GM21723 (cell line): ENCODE measurements around the gene SNRK.

Experiments used
- ATAC-seq: cut with Tn5 transposase; IDR thresholded peaks from one replicate; pipeline ENCODE4 v1.9.1; 2021; ENCODE audit warnings: mild to moderate bottlenecking, moderate library complexity; ENCODE audit not compliant: unreplicated experiment

Gene SNRK

DNA sequence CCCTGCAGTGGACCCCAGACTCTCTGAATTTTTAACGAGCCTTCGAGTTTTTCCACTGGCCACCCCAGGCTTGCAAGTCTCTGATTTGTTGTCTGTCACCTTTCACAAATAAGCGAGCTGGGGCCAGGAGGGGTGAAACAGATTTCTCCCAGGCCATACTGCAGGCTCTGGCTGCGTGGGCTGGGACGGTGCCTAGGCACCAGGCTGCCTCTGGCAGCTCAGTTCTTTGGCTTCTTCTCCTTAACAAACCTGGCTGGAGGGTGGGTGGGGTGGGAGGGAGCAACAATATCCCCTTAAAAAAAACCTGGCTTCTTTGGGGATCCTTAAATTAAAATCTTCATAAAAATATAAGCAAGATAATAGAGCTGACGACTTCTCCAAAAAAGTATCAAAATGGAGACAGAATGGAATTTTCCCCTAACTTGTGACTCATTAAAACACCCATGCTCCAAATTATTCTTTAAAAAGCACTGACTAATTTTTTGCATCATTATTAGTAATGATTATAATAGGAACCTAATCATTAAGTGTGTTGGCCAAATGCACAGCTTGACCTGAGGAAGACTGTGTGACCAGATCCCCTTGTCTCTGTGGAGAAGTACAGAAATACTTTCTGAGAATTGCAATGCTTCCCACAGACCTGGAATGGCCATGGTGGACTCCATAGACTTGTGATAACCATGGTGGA lies 84.1 kb downstream of the SNRK start:
- ATAC-seq: no peak

- ATAC-seq: no peak
Measured at GRCh38 chr3:43371494-43371893, 85.2 kb downstream of the SNRK start.

- no peak for ATAC-seq
Measured at GRCh38 chr3:43372007-43372740, 85.8 kb downstream of the SNRK start.

- ATAC-seq: no peak
Measured at GRCh38 chr3:43372809-43373559, 86.6 kb downstream of the SNRK start.

DNA sequence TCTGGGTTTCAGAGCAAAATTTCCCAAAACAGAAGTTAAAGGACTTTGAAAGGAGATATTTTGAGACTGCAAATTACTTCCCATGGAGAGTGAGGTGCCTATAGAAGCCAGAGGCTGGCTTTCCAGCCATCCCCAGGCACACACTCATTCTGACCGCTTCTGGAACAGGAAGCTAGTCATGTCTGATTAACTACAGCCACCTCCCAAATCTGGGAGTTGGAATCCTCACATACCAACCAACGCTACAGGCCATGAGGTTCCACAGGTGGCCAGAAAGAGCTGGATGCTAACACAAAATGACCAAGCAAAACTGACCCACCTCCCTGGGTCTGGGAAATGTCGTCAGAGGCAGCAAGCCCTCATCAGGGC lies 87.2 kb downstream of the SNRK start:
- no peak for ATAC-seq

DNA sequence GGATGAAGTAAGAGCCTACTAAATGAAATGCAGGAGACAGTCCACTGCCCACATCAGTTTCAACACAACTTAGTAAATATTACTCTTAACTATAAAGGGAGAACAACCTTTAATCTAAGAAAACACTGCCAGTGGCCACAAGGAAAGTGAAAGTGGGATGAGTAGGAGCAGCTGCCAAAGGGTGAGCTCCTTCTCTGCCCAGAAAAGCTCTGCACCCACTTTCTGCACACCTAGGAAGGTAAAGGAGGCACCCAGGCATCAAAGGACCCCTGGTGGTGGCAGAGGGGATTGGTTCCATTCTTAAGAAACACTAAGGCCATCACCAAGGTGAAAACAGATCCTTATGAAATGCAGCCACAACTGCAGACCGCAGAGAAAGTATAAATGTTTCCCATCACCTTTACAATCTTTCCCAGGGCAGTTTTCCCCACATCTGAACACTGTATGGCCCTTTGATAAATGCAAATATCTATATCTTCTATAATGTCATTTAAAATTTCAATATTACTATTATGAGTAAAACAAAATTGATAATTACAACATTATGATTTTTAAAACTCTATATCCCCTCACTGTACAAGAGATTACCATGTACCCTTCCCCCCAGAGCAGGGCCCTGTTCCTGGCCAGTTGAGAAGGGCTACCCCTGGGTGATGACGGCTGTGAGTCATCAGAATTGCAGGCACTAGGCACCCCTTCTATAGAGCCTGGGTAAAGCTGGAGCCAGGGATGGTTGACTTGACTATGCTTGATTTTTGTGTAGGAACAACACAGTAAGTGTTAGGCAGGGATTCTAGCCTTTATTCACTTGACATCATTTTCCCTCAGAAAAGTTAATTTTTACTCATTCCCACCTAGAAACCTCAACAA lies 92.0 kb downstream of the SNRK start:
- ATAC-seq: peak; percentile 55

DNA sequence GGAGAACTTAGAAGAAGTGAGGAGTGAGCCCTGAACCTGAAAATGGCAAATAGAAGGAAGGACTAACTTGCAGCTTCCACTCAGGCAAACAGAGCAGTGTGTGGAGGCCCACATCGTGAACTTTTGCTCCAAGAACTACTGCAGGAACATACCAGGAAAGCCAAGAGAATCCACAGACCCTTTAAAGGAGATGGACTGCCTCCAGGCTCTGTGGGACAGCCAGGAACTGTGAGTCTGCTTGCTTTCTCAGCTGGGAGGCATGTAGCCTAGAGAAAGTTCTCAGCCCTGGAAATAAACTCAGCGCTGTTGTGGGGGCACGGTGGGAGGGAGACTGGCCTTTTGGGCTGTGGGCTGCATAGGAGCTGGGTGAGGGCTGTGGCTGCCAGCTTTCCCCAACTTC lies 93.0 kb downstream of the SNRK start:
- ATAC-seq: no peak

DNA sequence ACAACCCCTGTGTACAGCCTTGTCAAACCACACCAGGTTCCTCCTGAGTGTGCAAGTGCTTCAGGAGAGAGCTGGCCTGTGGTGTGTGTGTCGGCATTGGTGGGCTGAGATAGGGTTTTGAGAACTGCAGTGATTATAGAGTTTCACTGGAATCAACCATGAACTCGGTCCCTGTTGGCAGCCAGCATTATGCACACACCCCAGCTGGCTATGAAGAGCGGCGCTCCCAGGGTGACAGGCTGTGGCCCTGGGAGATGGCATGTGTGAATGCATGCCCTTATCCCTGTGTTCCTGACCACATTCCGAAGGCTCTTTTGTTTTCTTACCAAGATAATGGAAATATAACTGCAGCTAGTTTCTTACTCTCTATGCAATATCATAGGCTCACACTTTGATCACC lies 101.8 kb downstream of the SNRK start:
- ATAC-seq: no peak

GRCh38 chr3:43388915-43389314 lies 102.6 kb downstream of the SNRK start:
- no peak for ATAC-seq

GRCh38 chr3:43389388-43390254 lies 103.3 kb downstream of the SNRK start:
- ATAC-seq: peak; percentile 76

DNA sequence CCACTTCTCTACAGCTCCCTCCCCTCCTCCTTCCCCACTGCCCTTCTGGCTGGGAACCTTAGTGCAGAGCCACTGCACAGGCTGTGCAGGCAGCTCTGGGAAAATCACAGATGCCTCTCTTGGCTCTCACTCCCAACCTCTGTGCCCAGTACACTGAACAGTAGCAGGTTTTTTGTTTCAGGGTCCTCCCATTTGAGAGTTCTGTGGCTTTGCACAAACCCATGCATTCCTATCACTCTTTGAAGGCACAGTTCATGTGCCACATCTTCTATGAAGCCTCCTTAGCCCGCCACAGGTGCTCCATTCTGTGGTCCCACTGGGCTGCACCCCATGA lies 103.9 kb downstream of the SNRK start:
- ATAC-seq: no peak

DNA sequence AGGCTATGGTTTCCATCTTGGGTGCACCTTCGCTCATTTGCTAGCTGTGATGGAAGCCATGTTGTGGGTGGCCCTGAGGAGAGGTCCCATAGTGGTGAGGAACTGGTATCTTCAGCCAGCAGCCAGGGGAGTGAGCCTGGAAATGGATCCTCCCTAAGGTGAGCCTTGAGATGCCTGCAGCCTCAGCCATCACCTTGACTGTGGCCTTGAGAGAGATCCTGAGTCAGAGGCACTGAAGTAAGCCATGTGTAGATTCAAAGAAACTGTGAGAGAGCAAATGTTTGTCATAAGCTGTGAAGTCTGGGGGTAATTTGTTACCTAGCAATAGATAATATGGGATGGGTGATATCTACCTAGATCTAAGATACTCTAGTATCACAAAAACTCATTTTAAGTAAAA lies 105.3 kb downstream of the SNRK start:
- no peak for ATAC-seq

DNA sequence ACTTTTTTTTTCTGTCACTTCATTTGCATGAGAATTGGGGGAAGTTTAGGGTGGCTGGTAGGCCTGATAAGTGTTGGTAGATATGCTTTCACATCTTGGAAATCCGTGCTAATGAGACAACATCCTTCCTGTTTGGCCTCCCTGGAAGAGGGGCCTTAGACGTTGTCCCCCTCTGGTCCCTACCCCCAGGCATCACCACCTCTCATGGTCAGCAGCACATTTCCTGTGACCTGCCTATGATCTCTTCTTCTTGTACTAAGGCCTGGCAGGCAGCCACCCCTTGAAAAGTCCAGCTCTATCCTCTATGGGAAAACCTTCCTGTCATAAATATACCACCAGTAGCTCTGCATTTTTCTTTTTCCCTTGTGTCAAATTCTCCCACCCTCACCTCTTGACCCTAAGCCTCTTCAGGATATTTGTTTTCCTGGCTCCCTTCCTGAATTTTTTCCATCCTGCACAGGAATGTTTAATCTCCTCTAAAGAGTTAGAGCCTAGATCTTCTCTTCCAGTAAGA lies 107.8 kb downstream of the SNRK start:
- ATAC-seq: no peak

GRCh38 chr3:43399034-43399433 lies 112.7 kb downstream of the SNRK start:
- ATAC-seq: no peak

DNA sequence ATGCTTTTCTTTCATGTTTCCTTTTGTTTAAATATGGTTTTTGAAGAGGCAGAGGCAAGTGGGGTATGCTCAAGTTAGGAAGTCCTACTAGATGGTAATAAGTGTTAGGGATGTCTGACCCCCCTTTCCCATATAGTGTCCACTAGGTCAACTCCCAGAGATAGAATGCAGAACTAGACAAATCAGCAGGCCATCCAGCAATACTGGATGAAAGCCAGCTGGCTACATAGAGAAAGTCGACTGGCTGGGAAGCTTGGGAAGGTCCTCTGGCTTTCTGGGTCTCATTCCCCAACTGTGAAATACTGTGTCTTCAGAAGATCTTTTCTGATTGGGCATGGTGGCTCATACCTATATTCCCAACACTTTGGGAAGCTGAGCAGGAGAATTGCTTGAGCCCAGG lies 113.8 kb downstream of the SNRK start:
- no peak for ATAC-seq
